Measurements from ENCODE around the gene ARMH4.

The ARMH4 gene

DNA sequence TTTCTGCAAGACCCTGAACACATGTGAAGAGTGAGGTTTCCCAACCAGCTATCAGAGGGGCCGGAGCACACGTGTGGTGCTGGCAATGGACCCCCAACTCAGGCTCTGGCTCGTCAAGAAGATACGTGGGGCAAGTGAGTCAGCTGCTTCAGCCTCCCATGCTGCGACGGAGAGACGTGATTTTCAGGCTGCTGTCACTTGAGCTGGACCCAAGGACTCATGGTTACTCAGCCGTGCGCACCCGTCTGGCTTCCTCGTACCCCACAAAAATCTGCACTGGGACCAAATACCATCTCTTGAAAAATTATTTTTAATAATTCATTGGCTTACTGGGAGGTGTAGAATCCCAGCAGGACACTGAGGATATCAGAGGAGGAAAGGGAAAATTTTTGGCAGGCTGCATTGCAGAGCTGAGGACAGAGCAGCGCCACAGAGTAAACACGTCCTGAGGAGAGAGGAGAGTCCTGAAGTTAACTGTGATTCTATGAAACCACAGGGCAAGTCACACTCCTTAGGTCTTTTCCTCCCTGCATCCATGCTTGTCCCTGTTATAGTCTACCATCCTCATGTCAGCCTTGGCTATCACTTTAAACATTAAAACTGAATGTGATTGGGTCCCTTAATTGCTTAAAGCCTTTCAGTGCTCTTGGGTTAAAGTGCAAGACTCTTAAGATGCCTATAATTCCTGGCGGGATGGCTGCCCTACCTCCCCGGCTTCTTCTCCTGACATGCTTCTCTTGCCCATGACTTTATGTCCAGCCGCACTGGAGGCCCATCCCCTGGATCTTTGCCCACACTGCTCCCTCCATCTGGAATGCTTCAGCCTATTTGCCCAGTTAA lies 190.8 kb downstream of the ARMH4 start:
- peak; percentile 68 for DNase-seq (ENCODE audit: low spot score)

DNA sequence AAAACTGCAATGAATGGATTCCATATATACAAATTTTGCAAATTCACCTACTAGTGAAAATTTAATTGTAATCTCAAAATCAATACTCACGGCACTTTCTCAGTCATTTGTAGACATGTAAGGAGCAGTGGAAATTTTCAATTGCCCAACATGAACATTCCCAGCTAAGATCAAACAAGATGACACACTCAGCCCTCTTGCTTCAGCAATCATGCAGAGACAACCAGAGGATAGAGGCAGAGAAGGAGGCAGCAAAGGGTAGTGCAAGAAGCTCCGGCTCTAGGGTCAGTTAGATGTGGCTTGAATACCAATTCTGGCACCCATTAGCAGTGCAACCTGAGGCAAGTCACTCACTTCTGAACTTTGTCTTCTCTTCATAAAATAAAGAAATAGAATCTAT lies 194.6 kb downstream of the ARMH4 start:
- DNase-seq (ENCODE audit: low spot score) = no peak
